ENCODE results near the gene NLRP1. TPM values are rescaled to one million over a fixed set of nuclear protein-coding genes. Genes with fewer than 3 reads are reported as not detected.
"Not testable (repeated sequence)": the region's sequence is repeated elsewhere in the genome, so short reads cannot be mapped to it uniquely, and the experiment has no call there.

Gene NLRP1
- total and polyA plus RNA-seq, 2 experiments from 2014 or later = 17.5 to 33.4 TPM

- H3K9me2 ChIP-seq (ENCODE audit: insufficient read depth) = no peaks in the 10 kb centered on the region
- H3K9me3 ChIP-seq (ENCODE audit: low read depth) = no peaks in the 10 kb centered on the region
- peak overlapping the region; percentile 6; the same call in 1 of the 2 replicates for H3K9ac ChIP-seq
- no peaks in the 10 kb centered on the region for H3K27me3 ChIP-seq (replicated peaks; ENCODE audit: insufficient read depth)
- H3K27ac ChIP-seq = peak overlapping the region; percentile 23; the same call in 1 of the 2 replicates
- no peak overlapping the region for H3K4me2 ChIP-seq (ENCODE audit: unreplicated experiment)
- peaks cover 73% of the 10 kb centered on the region for H3K79me2 ChIP-seq (ENCODE audit: insufficient read depth)
- H3K4me3 ChIP-seq = no peak overlapping the region
- in situ Hi-C loops (cut with MboI) = no loop called here
- peaks cover 8% of the 10 kb centered on the region for H3F3A ChIP-seq (ENCODE audit: insufficient read depth)
- peaks cover 38% of the 10 kb centered on the region for H3K4me1 ChIP-seq (ENCODE audit: insufficient read depth)
- peaks cover 25% of the 10 kb centered on the region for H3K36me3 ChIP-seq (ENCODE audit: low read depth)
- H4K20me1 ChIP-seq (ENCODE audit: insufficient read depth) = no peaks in the 10 kb centered on the region
- TF ChIP-seq EZH2phosphoT487 (IDR thresholded peaks at IDR 0.05; ENCODE audit: insufficient read depth, low read depth) (no peak), EZH2 (IDR thresholded peaks at IDR 0.05; ENCODE audit: insufficient read depth, poor library complexity, severe bottlenecking) (no peak)
- DNase-seq = peak; percentile 63
- H2AFZ ChIP-seq = no peak overlapping the region
Observed at GRCh38 chr17:5580367-5580766, 3.9 kb downstream of the NLRP1 start.

- H3K9me2 ChIP-seq (ENCODE audit: insufficient read depth); H3K9me3 ChIP-seq (ENCODE audit: low read depth); in situ Hi-C loops (cut with MboI); H3K27me3 ChIP-seq (replicated peaks; ENCODE audit: insufficient read depth); H3F3A ChIP-seq (ENCODE audit: insufficient read depth); H3K27ac ChIP-seq; H2AFZ ChIP-seq; H3K9ac ChIP-seq; DNase-seq; H3K4me3 ChIP-seq; H4K20me1 ChIP-seq (ENCODE audit: insufficient read depth); H3K4me2 ChIP-seq (ENCODE audit: unreplicated experiment): not testable (repeated sequence)
- Histone ChIP-seq H3K36me3 (ENCODE audit: low read depth) (peaks cover 28% of the 10 kb centered on the region), H3K4me1 (ENCODE audit: insufficient read depth) (peaks cover 28% of the 10 kb centered on the region), H3K79me2 (ENCODE audit: insufficient read depth) (peaks cover 83% of the 10 kb centered on the region)
- 84 to 85% methylated on average over 4 of the region's 4 CpGs for WGBS, 2 experiments (ENCODE audit: low coverage in 1 of 2, low lambda C conversion rate in 2 of 2, missing lambda C conversion rate in 2 of 2)
Observed at GRCh38 chr17:5578768-5579167, 5.5 kb downstream of the NLRP1 start.

- not testable (repeated sequence) for H3K27me3 ChIP-seq (replicated peaks; ENCODE audit: insufficient read depth); DNase-seq; H2AFZ ChIP-seq; H3K4me2 ChIP-seq (ENCODE audit: unreplicated experiment); H3K27ac ChIP-seq; H3K4me1 ChIP-seq (ENCODE audit: insufficient read depth); H3K9me2 ChIP-seq (ENCODE audit: insufficient read depth); H3F3A ChIP-seq (ENCODE audit: insufficient read depth); H3K9ac ChIP-seq; H3K4me3 ChIP-seq; H3K9me3 ChIP-seq (ENCODE audit: low read depth)
- Histone ChIP-seq H3K36me3 (ENCODE audit: low read depth) (peaks cover 22% of the 10 kb centered on the region), H4K20me1 (ENCODE audit: insufficient read depth) (peaks cover 12% of the 10 kb centered on the region; the same call in 1 of the 2 replicates), H3K79me2 (ENCODE audit: insufficient read depth) (peaks cover 91% of the 10 kb centered on the region)
- WGBS, 2 experiments (ENCODE audit: low coverage in 1 of 2, low lambda C conversion rate in 2 of 2, missing lambda C conversion rate in 2 of 2) = 96 to 98% methylated on average over 6 to 7 of the region's 7 CpGs
- in situ Hi-C loops (cut with MboI) = loop anchor here (25.0 kb wide), 1 partner anchor 111 kb away; the partner anchor contains the start of gene DHX33
Observed at GRCh38 chr17:5573017-5573416, 11.3 kb downstream of the NLRP1 start.

GRCh38 chr17:5571281-5571680 is 13.0 kb downstream of the NLRP1 start:
- Histone ChIP-seq H2AFZ (no peak overlapping the region), H3K9me3 (ENCODE audit: low read depth) (no peaks in the 10 kb centered on the region), H3K9me2 (ENCODE audit: insufficient read depth) (no peaks in the 10 kb centered on the region), H3F3A (ENCODE audit: insufficient read depth) (peaks cover 4% of the 10 kb centered on the region; the same call in 1 of the 2 replicates), H4K20me1 (ENCODE audit: insufficient read depth) (peaks cover 12% of the 10 kb centered on the region; the same call in 1 of the 2 replicates), H3K4me2 (ENCODE audit: unreplicated experiment) (no peak overlapping the region), H3K9ac (no peak overlapping the region), H3K79me2 (ENCODE audit: insufficient read depth) (peaks cover 89% of the 10 kb centered on the region), H3K27me3 (replicated peaks; ENCODE audit: insufficient read depth) (no peaks in the 10 kb centered on the region), H3K4me1 (ENCODE audit: insufficient read depth) (no peaks in the 10 kb centered on the region), H3K36me3 (ENCODE audit: low read depth) (peaks cover 35% of the 10 kb centered on the region), H3K4me3 (no peak overlapping the region), H3K27ac (no peak overlapping the region)
- WGBS, 2 experiments (ENCODE audit: low coverage in 1 of 2, low lambda C conversion rate in 2 of 2, missing lambda C conversion rate in 2 of 2) = 96 to 98% methylated on average over 1 of the region's 1 CpG
- in situ Hi-C loops (cut with MboI) = loop anchor here (25.0 kb wide), 1 partner anchor 109 kb away; the partner anchor contains the start of gene DHX33
- TF ChIP-seq EZH2phosphoT487 (IDR thresholded peaks at IDR 0.05; ENCODE audit: insufficient read depth, low read depth) = no peak
- no peak for TF ChIP-seq EZH2 (IDR thresholded peaks at IDR 0.05; ENCODE audit: insufficient read depth, poor library complexity, severe bottlenecking)
- DNase-seq = no peak

GRCh38 chr17:5565808-5566207 is 18.5 kb downstream of the NLRP1 start:
- H3K4me1 ChIP-seq (ENCODE audit: insufficient read depth) = peaks cover 12% of the 10 kb centered on the region
- H3F3A ChIP-seq (ENCODE audit: insufficient read depth) = peaks cover 11% of the 10 kb centered on the region; the same call in 1 of the 2 replicates
- peaks cover 15% of the 10 kb centered on the region for H3K36me3 ChIP-seq (ENCODE audit: low read depth)
- TF ChIP-seq EZH2phosphoT487 (IDR thresholded peaks at IDR 0.05; ENCODE audit: insufficient read depth, low read depth) = no peak
- TF ChIP-seq EZH2 (IDR thresholded peaks at IDR 0.05; ENCODE audit: insufficient read depth, poor library complexity, severe bottlenecking) = no peak
- peaks cover 71% of the 10 kb centered on the region for H3K79me2 ChIP-seq (ENCODE audit: insufficient read depth)
- in situ Hi-C loops (cut with MboI) = loop anchor here (25.0 kb wide), 1 partner anchor 104 kb away; the partner anchor contains the start of gene DHX33
- H3K27me3 ChIP-seq (replicated peaks; ENCODE audit: insufficient read depth) = no peaks in the 10 kb centered on the region
- no peak for DNase-seq
- 96 to 97% methylated on average over 2 of the region's 2 CpGs for WGBS, 2 experiments (ENCODE audit: low coverage in 1 of 2, low lambda C conversion rate in 2 of 2, missing lambda C conversion rate in 2 of 2)
- no peak overlapping the region for H2AFZ ChIP-seq
- no peak overlapping the region for H3K9ac ChIP-seq
- no peak overlapping the region for H3K27ac ChIP-seq
- peaks cover 12% of the 10 kb centered on the region; the same call in 1 of the 2 replicates for H4K20me1 ChIP-seq (ENCODE audit: insufficient read depth)
- H3K4me3 ChIP-seq = no peak overlapping the region
- H3K9me3 ChIP-seq (ENCODE audit: low read depth) = no peaks in the 10 kb centered on the region
- no peaks in the 10 kb centered on the region for H3K9me2 ChIP-seq (ENCODE audit: insufficient read depth)
- no peak overlapping the region for H3K4me2 ChIP-seq (ENCODE audit: unreplicated experiment)

All from GM23248 (cell line).